ENCODE results near the gene KRTAP10-12. TPM values are rescaled to one million over a fixed set of nuclear protein-coding genes. Genes with fewer than 3 reads are reported as not detected.

Gene KRTAP10-12
- total RNA-seq, 2 donors from 2014 or later: not detected

DNA sequence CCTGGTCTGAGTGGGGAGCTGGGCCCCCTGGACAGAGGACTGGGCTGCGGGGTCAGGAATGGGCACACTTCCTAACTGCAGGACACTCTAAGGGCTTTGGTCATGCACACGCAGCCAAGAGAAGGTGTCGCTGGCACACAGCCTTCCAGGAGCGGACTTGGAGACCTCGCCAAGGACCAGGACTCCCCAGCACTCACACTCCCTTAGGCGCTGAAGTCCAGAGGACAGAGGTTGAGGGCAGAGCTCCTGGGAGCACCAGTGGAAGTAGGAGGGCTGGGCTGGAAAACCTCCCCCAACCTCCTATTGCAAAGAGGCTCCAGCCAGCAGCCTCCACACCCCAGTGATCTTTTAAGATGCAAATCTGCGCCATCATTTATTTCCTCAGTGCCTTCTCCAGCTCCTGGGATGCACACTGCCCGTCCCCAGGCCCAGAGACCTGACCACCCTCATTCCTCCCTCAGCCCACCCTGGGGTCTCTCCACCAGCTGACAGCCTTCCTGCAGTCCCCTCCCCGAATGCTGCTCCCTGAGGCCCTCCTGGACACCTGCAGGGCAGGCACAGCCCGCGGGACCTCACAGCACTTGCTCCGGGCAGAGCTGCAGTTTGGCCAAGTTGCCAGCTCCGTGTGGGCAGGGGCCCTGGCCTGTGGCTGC, 11.4 kb downstream of the KRTAP10-12 start:
- peak; percentile 73 for DNase-seq
- peaks cover 6% of the 10 kb centered on the region for H3K9me3 ChIP-seq (ENCODE audit: control insufficient read depth, low read length)
- H3K4me1 Mint-ChIP-seq: peaks cover 63% of the 10 kb centered on the region
- H3K4me3 ChIP-seq (ENCODE audit: low read length): peak overlapping the region; percentile 17
- H3K9me3 Mint-ChIP-seq: peaks cover 10% of the 10 kb centered on the region
- H3K36me3 ChIP-seq (ENCODE audit: control insufficient read depth, insufficient read depth, low read length): no peaks in the 10 kb centered on the region
- H3K4me1 ChIP-seq (ENCODE audit: control insufficient read depth, insufficient read depth, low read length): peaks cover 14% of the 10 kb centered on the region
- peak overlapping the region; percentile 43 for H3K4me3 Mint-ChIP-seq
- H3K27me3 Mint-ChIP-seq (ENCODE audit: insufficient read depth): peaks cover 90% of the 10 kb centered on the region
- H3K27me3 ChIP-seq (ENCODE audit: control insufficient read depth, insufficient read depth, low read length, poor library complexity, severe bottlenecking): peaks cover 89% of the 10 kb centered on the region
- H3K36me3 Mint-ChIP-seq (ENCODE audit: low read depth): no peaks in the 10 kb centered on the region
- H3K27ac ChIP-seq (ENCODE audit: low read depth, low read length): no peak overlapping the region
- TF ChIP-seq, protein P1, sequence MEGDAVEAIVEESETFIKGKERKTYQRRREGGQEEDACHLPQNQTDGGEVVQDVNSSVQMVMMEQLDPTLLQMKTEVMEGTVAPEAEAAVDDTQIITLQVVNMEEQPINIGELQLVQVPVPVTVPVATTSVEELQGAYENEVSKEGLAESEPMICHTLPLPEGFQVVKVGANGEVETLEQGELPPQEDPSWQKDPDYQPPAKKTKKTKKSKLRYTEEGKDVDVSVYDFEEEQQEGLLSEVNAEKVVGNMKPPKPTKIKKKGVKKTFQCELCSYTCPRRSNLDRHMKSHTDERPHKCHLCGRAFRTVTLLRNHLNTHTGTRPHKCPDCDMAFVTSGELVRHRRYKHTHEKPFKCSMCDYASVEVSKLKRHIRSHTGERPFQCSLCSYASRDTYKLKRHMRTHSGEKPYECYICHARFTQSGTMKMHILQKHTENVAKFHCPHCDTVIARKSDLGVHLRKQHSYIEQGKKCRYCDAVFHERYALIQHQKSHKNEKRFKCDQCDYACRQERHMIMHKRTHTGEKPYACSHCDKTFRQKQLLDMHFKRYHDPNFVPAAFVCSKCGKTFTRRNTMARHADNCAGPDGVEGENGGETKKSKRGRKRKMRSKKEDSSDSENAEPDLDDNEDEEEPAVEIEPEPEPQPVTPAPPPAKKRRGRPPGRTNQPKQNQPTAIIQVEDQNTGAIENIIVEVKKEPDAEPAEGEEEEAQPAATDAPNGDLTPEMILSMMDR (conservative IDR thresholded peaks at IDR 0.05): no peak
- WGBS, 2 experiments (ENCODE audit: insufficient coverage in 1 of 2, insufficient read length in 1 of 2): 4% methylated on average over 4 to 13 of the region's 13 CpGs
- H3K27ac Mint-ChIP-seq: no peak overlapping the region
- H3K9ac ChIP-seq (ENCODE audit: extremely low read depth, low read length, poor library complexity, severe bottlenecking): no peak overlapping the region

DNA sequence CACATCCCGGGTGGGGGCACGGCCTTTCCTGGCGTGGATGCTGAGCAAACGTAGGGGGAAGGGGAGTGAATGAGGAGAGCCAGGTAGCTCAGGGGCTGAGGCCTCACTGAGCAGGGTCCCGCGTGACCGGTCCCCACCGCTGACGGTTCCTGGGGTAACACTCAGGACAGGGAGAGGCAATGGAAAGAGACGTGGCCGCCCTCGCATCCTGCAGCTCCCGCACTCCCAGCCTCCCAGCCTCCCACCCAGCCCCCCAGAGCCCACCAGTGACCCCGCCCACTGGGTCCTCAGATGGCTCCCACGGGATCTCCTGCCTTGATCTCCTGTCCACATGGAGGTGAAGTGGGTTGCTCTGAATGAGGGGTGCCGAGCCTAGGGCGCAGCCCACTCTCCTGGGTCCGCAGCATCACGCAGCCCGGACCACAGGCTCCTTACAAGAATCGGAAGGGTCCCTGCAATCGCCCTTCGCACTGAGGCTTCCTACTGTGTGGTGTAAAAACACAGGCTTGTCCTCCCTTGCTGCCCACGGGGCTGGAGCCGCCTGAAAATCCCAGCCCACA, 12.0 kb downstream of the KRTAP10-12 start:
- Histone ChIP-seq H3K9ac (ENCODE audit: extremely low read depth, low read length, poor library complexity, severe bottlenecking) (no peak overlapping the region), H3K27me3 (ENCODE audit: control insufficient read depth, insufficient read depth, low read length, poor library complexity, severe bottlenecking) (peaks cover 90% of the 10 kb centered on the region), H3K36me3 (ENCODE audit: control insufficient read depth, insufficient read depth, low read length) (no peaks in the 10 kb centered on the region), H3K4me3 (ENCODE audit: low read length) (peak overlapping the region; percentile 57), H3K4me1 (ENCODE audit: control insufficient read depth, insufficient read depth, low read length) (peaks cover 14% of the 10 kb centered on the region), H3K27ac (ENCODE audit: low read depth, low read length) (no peak overlapping the region), H3K9me3 (ENCODE audit: control insufficient read depth, low read length) (peaks cover 6% of the 10 kb centered on the region)
- Mint-ChIP-seq H3K4me1 (peaks cover 58% of the 10 kb centered on the region), H3K9me3 (peaks cover 10% of the 10 kb centered on the region), H3K27me3 (ENCODE audit: insufficient read depth) (peaks cover 96% of the 10 kb centered on the region), H3K4me3 (peak overlapping the region; percentile 43), H3K36me3 (ENCODE audit: low read depth) (no peaks in the 10 kb centered on the region), H3K27ac (no peak overlapping the region)
- peak; percentile 51 for DNase-seq
- TF ChIP-seq, protein P1 (conservative IDR thresholded peaks at IDR 0.05): no peak
- 5 to 10% methylated on average over 8 to 25 of the region's 25 CpGs for WGBS, 2 experiments (ENCODE audit: insufficient coverage in 1 of 2, insufficient read length in 1 of 2)

DNA sequence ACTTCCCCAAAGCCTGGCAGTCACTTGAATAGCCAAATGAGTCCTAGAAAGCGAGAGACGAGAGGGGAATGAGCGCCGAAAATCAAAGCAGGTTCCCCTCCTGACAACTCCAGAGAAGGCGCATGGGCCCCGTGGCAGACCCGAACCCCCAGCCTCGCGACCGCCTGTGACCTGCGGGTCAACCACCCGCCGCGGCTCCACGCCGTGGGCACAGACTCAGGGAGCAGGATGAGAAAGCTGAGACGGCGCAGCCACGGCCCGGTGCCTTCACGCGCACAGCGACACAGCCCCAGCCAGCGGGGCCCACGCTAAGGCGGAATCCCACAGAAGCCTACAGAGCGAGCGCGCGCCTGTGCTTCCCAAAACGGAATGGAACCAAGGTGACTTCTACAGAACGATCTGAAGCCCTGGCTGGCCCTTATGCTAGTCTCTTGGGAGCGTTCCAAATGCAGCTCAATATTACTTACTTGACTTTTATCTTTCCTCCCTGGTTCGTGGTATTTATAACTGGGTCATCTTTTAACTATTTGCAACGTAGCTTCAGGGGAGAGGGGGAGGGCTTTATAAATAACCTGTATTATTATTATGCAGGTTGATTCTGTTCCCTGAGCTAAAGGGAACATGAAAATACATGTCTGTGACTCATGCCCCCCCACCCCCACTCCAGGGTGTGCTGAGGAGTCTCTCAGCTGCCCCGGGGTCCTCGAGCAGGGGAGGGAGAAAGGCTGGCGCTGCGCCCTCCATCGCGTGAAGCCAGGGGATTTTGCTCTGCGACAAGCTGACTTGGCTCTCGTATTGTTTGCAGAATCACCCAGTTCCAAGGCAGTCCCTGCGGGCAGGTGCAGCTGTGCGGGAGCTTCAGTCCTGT, 12.7 kb downstream of the KRTAP10-12 start:
- WGBS, 2 experiments (ENCODE audit: insufficient coverage in 1 of 2, insufficient read length in 1 of 2): 3 to 5% methylated on average over 10 to 45 of the region's 45 CpGs
- peak overlapping the region; percentile 57 for H3K4me3 ChIP-seq (ENCODE audit: low read length)
- Mint-ChIP-seq H3K4me3 (peak overlapping the region; percentile 43), H3K4me1 (peaks cover 55% of the 10 kb centered on the region), H3K27me3 (ENCODE audit: insufficient read depth) (peaks cover 95% of the 10 kb centered on the region), H3K36me3 (ENCODE audit: low read depth) (no peaks in the 10 kb centered on the region), H3K27ac (no peak overlapping the region), H3K9me3 (peaks cover 10% of the 10 kb centered on the region)
- H3K4me1 ChIP-seq (ENCODE audit: control insufficient read depth, insufficient read depth, low read length): peaks cover 14% of the 10 kb centered on the region
- no peaks in the 10 kb centered on the region for H3K36me3 ChIP-seq (ENCODE audit: control insufficient read depth, insufficient read depth, low read length)
- no peak overlapping the region for H3K9ac ChIP-seq (ENCODE audit: extremely low read depth, low read length, poor library complexity, severe bottlenecking)
- TF ChIP-seq, protein P1 (conservative IDR thresholded peaks at IDR 0.05): no peak
- peaks cover 84% of the 10 kb centered on the region for H3K27me3 ChIP-seq (ENCODE audit: control insufficient read depth, insufficient read depth, low read length, poor library complexity, severe bottlenecking)
- no peak overlapping the region for H3K27ac ChIP-seq (ENCODE audit: low read depth, low read length)
- peaks cover 6% of the 10 kb centered on the region for H3K9me3 ChIP-seq (ENCODE audit: control insufficient read depth, low read length)
- DNase-seq: peak; percentile 56
